HG02973 (cell line): ENCODE data around the gene SMARCE1.

Experiments
- ATAC-seq: cut with Tn5 transposase; IDR thresholded peaks from one replicate; pipeline ENCODE4 v1.9.1; 2021; ENCODE audit warnings: moderate library complexity; ENCODE audit not compliant: unreplicated experiment

Gene SMARCE1

DNA sequence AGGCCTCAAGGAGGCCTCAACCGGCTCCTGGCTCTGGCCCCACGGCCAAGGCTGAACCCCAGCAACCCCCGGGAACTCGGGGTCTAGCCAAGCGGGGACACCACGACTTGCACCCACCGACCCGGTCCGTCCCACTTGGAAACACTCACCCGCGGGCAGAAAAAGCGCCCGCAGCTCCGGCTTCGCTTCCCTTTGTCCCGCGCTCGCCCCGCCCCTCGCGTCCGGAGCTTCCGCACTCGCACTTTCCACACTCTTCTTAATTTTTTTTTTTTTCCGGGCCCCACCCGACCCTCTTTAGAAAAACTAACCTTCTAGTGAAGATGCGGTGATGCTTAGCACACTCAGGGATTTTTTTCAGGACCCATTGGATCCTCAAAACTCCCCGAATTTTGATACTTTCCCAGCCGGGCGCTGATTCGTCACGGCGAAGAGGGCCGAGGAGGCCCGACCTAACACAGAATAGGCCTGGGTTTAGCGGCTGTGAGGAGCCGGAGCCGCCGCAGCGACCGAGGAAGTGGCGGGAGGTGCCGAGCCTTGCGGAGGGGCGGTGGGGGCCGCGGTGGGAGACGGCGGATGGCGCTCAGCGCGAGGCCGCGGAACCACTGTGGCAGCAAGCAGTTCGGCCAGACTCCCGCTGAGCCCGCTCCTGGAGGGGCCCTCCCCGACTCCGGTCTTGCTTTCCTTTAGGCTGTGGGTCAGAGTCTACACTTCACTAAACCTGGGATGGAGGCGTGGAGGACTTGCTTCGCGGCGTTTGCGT lies at the start of gene SMARCE1:
SMARCE1 (minus strand) TSS at position 195 of the 760 bp plus-strand sequence. CDS start 2,016 bp downstream, outside the sequence.
- ATAC-seq: peak; percentile 53

DNA sequence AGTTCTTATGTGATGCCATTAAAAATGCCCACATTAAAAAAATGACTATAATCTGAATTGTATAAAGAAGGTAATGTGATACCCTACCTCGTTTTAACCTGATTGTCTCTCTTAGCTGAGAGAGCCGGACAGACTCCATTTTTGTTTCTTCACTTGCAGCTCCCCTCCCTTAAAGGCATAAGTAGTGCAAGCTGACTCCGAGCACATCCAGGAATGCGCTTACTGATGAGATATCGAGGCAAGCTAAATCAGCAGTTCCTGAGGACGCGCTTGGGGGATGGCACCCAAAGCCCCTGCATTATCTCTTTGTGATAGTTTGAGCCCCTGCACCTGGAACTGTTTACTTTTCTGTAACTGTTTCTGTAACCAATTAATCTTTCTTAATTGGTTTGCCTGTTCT lies 49.7 kb upstream of the SMARCE1 start:
- ATAC-seq: no peak

DNA sequence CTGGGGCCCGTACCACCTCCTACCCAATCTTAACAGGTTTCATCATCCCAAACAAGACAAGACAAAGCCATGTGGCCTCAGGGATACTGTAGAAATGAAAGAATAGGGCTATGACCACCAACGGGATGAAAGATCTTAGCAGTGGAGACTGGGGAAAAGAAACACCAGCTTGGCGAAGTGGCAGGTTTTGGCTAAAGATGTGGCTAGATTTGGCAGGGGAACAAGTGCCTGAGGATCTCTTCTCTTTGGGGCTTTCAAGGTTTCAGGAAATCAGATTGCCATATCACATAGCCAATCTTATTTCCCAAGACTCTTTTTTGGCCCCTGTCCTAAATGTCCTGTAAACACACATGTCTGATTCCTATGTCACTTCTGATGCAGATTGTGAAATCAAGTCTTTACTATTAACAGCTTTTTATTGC lies 49.0 kb upstream of the SMARCE1 start:
- ATAC-seq: no peak

DNA sequence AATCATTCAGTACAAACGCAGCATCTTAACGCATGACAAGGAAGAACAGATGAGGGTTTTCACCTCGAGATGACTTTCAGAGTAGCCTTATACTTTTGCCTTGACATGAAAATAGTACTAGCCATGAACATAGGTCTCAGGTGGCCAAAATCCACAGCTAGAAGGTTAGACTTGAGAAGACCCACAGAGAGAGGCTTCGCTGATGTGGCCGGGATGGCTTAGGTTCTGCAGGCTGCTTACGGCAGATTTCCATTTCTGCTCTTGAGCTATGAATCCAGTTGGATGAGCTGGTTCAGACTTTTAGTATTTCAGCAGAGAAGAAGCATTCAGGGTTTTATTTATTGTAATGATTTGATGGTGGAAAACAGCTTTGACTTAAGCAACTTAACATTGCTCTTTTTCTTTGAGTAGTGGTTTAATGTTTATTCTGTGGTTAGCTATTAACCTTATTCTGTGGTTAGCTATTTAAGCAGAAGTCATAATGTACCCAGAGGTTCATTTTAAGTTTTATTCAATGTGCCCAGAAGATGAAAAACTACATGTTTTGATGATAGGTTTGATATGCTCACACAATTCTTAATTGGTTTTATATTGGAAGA lies 48.4 kb upstream of the SMARCE1 start:
- ATAC-seq: no peak

DNA sequence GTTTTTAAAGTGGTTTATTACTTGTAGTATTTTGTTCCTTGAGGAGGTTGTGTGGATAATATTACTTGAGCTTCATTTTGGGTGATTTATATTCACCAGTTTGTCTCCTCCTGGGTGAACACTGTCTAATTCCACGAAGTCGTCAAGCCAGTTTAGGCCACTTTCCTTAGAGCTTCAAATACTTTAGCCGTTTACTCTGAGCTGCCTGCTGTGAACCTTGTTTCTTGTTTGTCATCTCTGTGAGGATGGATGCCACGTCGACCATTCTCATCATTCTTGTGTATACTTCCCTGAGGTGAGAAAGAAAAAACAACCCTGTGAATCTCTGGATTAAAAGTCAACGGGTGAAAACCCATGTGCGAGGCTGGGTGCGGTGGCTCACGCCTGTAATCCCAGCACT lies 47.0 kb upstream of the SMARCE1 start:
- no peak for ATAC-seq

DNA sequence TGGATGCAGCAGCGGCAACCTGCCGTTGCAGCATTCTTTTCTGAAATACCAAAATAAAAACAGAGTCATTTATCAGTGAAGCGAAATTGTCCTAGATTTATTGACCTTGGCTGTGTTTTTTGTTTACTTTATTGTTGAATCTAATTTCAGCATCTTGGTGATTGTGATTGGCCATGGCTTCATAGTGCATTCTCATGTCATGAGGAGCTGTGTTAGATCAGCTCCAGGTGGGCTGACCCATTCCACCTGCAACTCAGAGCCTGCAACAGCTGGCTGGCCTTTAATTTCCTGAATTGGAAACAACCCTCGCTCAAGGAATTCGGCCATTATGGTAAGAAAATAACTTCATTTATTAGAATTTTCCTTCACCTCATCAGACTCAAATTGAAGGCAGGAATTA lies 39.5 kb upstream of the SMARCE1 start:
- ATAC-seq: no peak

DNA sequence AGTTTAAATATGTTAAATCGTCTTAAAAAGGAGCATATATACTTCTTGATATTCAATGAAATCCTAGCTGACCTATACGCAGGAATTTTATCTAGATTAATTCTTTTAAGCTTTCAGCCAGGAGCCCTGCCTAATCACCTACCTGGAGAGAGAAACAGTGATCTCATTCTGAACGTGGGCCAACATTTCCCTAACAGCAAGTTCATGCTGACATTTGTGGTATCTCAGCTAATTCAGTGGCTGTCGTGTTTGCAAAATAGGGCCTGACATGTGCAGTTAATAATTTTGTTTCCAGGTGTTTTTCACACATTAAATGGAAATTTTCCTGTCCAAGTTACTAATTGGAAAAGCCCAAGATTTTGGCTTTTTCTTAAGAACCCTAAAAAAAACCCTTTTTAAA lies 38.6 kb upstream of the SMARCE1 start:
- ATAC-seq: no peak

DNA sequence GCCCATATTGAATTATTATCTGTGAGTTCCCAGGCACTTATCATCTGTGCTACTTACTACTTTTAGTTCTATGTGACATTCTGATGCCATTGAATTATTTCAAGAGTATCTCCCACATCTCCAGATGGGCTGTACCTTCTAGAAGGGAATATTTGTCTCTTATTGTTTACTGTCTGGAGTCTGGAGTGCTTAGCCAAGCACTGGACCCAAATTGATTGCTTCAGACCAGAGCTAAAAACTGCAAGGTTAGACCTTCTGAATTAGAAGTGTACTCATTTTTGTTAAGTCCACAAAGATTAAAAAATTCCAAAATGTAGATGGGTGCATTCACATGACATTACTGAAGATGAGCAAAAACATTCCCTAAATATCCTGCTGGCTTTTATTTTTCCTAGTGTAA lies 33.4 kb upstream of the SMARCE1 start:
- no peak for ATAC-seq

DNA sequence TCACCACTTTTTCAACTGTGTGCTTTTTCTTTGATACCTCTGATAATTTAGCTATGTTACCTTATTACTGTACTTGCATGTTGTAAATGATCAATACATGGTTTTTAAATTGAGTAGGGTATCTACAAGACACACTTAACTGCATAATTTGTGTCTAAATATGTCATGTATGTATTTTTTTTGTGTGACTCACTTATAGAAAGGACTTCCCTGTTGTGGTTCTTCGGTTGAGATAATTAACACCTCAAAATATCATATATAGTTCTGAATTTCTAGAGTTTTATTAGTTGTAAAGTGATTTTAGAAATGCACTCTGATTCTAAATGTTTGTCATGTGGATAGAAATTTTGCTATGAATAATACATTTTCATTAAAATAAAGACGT lies 31.9 kb upstream of the SMARCE1 start:
- ATAC-seq: no peak

DNA sequence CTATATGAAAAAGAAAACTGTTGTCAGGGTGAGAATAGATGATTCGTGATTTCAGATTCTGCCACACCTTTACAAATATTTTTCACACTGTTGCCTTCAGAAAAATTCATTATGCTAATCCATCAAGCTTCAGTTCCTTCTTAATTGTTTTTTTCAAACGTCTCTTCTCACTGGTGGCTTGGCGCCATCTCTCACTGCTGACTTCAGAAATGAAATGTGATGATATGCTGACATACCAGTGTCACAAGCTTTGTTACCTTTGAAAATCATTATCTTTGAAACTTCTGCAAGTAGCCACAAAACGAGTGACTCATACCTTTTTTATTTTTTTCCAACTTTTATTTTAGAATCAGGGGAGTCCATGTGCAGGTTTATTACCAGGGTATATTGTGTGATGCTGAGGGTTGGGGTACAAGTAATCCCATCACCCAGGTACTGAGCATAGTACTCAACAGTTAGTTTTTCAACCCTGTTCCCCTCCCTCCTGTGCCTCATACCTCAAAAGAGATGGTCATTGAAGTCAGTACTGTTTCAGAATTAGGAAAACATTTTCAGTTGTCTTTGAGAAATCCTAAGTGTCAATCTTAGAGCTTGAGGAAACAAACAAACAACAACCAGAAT lies 31.4 kb upstream of the SMARCE1 start:
- ATAC-seq: no peak

DNA sequence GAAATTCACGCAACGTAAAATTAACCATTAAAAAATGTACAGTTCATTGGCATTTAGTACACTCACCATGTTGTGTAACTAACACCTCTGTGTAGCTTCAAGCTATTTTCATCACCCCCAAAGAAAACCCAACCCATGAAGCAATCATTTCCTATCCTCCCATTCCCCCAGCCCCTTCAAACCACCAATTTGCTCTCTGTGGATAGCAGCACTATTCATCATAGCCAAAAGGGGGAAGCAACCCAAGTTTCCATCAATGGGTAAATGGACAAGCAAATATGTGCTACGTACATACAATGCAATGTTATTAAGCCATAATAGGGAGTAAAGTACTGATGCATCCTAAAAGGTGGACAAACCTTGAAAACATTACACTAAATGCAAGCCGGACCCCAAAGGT lies 28.3 kb upstream of the SMARCE1 start:
- no peak for ATAC-seq

DNA sequence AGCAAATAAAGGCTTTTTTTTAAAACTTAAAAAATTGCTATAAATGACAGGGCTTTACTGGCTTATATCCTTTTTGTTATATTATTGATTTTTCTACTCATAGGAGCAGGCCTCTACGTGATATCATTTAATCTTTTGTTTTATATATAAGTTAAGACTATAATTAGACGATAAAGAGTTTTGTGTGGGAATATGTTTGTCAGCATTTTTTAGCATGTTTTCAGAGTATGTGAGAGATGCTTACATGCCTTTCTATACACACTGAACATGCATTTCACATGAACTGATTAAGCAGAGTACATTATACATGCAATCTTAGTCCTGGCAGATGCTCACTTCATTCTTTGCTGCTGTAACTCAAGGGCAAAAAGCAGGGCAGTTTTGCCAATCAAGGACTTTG lies 25.0 kb upstream of the SMARCE1 start:
- no peak for ATAC-seq

DNA sequence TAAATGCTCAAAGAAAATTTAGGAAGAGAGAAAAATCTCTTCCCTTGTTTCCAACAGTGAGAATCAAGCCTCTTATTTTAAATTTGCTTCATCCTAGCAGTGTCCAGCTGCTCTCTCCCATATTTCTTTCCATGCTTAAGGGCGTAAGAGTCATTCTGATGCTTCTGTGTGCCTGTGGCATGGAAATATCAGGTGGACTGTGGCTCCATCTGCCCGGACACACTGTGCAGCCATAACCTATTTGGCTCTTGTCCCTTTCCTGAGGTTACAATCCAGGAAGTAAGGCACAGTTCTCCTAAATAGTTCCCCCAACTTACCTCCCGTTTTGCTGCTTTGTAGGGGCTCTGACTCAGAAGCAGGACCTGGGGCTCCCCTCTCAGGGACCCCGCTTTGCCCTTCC lies 23.7 kb upstream of the SMARCE1 start:
- no peak for ATAC-seq

DNA sequence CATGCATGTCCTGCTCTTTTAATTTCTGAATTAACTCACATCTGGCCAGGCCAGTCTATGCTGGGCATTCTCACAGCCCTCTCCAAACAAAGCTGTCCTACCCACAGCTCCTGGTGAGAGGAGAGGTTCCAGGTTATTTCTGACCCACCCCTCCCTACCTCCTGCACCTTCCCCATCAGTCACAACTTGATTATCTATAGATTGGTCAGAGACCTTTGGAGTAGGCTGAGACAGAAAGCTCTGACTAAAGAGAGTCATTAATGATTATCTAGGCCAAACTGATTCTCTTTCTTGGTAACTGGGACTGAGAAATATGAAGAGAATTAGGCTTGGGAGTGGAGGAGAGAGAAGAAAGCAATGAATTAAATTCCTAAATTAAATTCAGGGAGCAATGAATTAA lies 18.7 kb upstream of the SMARCE1 start:
- ATAC-seq: no peak

DNA sequence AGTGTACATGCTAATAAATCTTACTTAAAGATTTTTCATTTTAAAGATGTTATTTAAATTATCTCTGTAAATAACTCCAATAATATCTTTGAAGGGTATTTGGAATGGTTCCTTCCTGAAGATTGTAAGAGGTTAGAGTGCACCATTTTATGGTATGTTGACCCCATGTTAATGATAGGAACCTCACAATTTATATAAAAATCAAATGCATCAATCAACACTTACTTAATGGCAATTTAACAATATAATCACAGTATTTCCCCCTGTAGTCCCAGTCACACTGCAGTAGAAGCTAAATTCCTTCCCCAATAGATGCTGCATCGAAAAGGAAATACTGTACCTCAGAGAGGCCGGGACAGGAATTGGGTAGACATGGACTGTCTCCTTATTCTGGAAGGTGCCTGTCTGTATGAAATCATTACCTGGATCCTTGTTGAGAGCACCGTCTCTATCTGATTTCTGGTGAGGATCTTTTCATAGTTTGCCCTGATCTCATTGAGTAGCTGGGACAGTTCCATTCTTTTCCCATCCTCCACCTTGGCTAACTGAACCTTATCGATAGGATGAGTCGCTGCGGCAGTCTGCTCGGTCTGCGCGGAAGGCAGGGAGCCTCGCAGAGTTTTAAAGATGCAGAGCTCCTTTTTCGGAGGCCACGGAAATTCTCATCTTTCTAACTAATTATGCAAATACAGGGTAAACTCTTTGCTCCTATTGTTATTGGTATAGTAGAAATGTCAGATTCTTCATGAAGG lies 17.1 kb upstream of the SMARCE1 start, which contains the start of gene KRT222:
KRT222 (minus strand) TSS at position 596 of the 752 bp plus-strand sequence; CDS start at position 518, 78 bp downstream.
- ATAC-seq: no peak

DNA sequence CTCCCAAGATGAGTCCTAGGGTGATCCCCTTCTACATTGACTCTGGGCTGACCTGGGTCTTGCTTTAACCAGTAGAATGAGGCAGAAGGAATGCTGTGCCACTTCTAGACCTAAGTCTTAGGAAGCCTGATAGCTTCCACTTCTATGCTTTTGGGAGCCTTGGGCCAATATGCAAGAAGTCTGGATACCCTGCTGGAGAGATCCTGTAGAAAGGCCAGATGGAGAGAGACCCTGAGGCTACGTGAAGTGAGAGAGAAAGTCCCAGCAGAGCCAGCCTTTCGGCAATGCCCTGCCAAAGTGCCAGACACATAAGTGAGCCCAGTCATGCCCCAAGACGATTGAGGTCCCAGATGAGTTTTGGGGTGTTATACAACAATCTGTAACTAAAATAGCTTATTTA lies 15.6 kb upstream of the SMARCE1 start:
- ATAC-seq: no peak

DNA sequence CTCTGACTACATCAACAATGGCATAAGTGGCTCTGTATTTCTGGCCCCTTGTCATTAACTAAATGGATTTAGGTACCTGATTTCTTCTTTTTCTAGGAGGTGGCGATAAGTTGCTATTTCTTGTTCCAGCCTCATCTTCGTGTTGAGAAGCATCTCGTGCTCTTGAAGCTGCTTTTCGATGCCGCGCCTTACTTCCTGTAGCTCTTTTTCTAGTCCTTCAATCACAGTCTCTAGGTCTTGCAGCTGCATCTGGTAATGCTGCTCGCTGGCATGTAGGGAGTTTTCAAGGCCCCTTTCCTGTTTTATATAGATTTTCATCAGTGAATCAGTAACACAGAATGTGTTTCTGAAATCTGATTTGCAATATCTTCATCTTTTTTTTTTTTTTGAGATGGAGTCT lies 12.3 kb upstream of the SMARCE1 start:
- ATAC-seq: no peak

DNA sequence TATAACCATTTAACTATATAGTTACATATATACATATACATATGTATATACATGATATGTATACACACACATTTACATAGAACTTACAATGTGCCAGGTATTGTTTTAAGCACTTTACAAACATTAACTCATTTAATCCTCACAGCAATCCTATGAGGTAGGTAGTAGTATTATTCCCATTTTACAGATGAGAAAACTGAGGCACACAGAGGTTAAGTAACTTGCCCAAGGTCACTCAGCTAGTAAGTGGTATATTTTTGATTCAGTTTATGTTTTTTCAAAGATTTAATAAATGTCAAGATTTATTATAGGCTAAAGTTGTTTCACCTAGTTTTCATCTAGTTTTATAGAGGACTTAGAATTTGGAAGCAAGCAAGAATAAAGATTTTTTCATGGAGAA lies 10.8 kb upstream of the SMARCE1 start:
- ATAC-seq: no peak

DNA sequence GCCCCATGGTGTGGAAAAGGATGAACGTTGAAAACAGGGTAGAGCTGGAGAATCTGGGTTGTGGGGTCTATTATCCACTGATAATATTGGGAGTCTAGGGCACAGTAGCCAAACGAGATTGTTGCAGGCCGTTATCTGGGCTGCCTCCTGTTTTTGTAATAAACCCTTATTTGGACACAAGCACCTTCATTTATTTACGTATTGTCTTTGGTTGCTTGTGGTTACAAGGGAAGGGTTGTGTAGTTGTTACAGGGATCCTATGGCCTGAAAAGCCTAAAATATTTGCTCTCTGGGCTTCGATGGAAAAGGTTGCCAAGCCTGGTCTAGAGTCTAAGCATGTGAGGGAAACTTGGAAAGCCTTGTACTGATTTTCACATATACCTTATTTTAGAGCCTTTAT lies 4.3 kb upstream of the SMARCE1 start:
- no peak for ATAC-seq

DNA sequence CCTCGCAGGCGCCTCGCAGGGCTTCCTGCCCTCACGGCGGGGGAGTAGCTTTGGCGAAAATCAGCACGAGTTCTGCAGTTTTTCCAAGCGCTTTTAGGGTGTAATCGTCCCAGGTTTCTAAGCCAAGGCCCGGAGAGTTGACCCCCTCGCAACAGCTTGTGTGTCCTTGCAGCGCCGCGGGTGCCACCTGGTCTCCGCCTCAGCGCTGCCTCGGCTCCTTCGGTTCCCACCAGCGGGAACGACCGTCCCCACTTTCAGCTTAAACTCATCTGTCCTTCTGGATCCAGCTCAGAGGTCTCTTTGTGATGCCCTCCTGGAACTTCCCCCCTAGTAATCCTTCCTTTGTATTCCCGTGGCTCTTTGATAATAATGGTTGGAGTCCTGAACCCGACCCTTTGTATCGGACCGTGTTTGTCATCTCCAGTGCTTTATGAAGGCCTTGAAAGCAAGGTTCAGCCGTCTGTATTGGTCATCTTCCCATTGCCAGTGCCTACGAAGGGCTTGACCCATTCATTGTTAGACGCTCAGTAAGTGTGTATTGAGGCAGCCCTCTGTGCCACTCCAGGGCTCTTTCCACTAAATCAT lies 858 bp upstream of the SMARCE1 start:
- peak; percentile 11 for ATAC-seq
